ENCODE results near the gene DOCK7. TPM values are rescaled to one million over a fixed set of nuclear protein-coding genes. Genes with fewer than 3 reads are reported as not detected.

DOCK7 gene
- polyA plus RNA-seq, 3 donors: 2.9 to 3.7 (median 3.5) TPM

- no peak overlapping the region for H3K4me3 ChIP-seq (replicated peaks in 1 of 3; ENCODE audit: low read depth in 2 of 3, low read length in 3 of 3)
- Mint-ChIP-seq H3K9me3 (no peaks in the 10 kb centered on the region), H3K4me1 (peaks cover 8% of the 10 kb centered on the region), H3K27ac (no peak overlapping the region), H3K27me3 (ENCODE audit: low read depth in 3 of 3) (peaks cover 0 to 2% (median 0%) of the 10 kb centered on the region in 3 donors), H3K36me3 (no peaks in the 10 kb centered on the region), H3K4me3 (no peak overlapping the region)
- H3K36me3 ChIP-seq (replicated peaks in 1 of 2; ENCODE audit: control insufficient read depth in 1 of 2, insufficient read depth in 2 of 2, low read length in 2 of 2): no peaks in the 10 kb centered on the region
- no peaks in the 10 kb centered on the region for H3K79me2 ChIP-seq (ENCODE audit: insufficient read depth, low read length)
- H2AFZ ChIP-seq (ENCODE audit: insufficient read depth, low read depth, low read length, poor library complexity, severe bottlenecking): no peak overlapping the region
- peaks cover 7 to 11% of the 10 kb centered on the region in 2 donors for H3K4me1 ChIP-seq (ENCODE audit: control insufficient read depth in 1 of 2, insufficient read depth in 2 of 2, low read length in 2 of 2)
- intact Hi-C loops (cut with micrococcal nuclease): no loop called here
- no peak for DNase-seq
- no peaks in the 10 kb centered on the region for H3K27me3 ChIP-seq (ENCODE audit: control insufficient read depth in 2 of 2, insufficient read depth in 2 of 2, low read length in 2 of 2)
- H3K4me2 ChIP-seq (replicated peaks; ENCODE audit: extremely low read depth, low read length, poor library complexity, severe bottlenecking): no peak overlapping the region
- H3K9ac ChIP-seq (ENCODE audit: insufficient read depth, low read length, poor library complexity, severe bottlenecking): no peak overlapping the region
- WGBS (ENCODE audit: insufficient coverage): 100% methylated on average over 1 of the region's 3 CpGs
- H3K27ac ChIP-seq (ENCODE audit: low read depth in 1 of 2, low read length in 2 of 2): no peak overlapping the region
- no peaks in the 10 kb centered on the region for H4K20me1 ChIP-seq (ENCODE audit: insufficient read depth, low read length)
- no peak for TF ChIP-seq CTCF (IDR thresholded peaks at IDR 0.05)
- no peaks in the 10 kb centered on the region for H3K9me3 ChIP-seq (replicated peaks in 1 of 2; ENCODE audit: control insufficient read depth in 1 of 2, insufficient read depth in 1 of 2, low read length in 2 of 2)
Measured at GRCh38 chr1:62712336-62713243, 24.4 kb upstream of the DOCK7 start.

DNA sequence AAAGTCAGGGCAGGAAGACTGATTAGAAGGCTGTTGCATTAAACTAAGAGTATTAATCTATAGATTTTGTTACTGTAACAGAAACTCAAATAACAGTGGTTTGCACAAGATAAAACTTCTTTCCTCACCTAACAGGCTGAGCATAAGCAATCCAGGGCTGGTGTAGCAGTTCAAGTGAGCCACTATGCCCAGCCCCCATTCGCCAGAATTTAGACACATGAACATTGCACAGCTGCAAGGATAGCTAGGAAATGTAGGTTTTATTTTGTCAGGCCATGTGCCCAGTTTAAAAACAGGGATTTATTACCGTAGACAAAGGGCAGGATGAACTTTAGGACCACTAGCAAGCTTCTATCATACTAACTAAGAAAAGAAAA, 19.5 kb upstream of the DOCK7 start:
- H3K36me3 ChIP-seq (replicated peaks in 1 of 2; ENCODE audit: control insufficient read depth in 1 of 2, insufficient read depth in 2 of 2, low read length in 2 of 2): no peaks in the 10 kb centered on the region
- Mint-ChIP-seq H3K4me3 (no peak overlapping the region), H3K4me1 (no peaks in the 10 kb centered on the region), H3K27me3 (ENCODE audit: low read depth in 3 of 3) (peaks cover 0 to 4% (median 2%) of the 10 kb centered on the region in 3 donors), H3K27ac (no peak overlapping the region), H3K36me3 (no peaks in the 10 kb centered on the region), H3K9me3 (peaks cover 2 to 20% (median 8%) of the 10 kb centered on the region in 7 donors)
- no peak for TF ChIP-seq CTCF (IDR thresholded peaks at IDR 0.05)
- H4K20me1 ChIP-seq (ENCODE audit: insufficient read depth, low read length): no peaks in the 10 kb centered on the region
- H3K9ac ChIP-seq (ENCODE audit: insufficient read depth, low read length, poor library complexity, severe bottlenecking): no peak overlapping the region
- H3K79me2 ChIP-seq (ENCODE audit: insufficient read depth, low read length): no peaks in the 10 kb centered on the region
- H3K4me1 ChIP-seq (ENCODE audit: control insufficient read depth in 1 of 2, insufficient read depth in 2 of 2, low read length in 2 of 2): no peaks in the 10 kb centered on the region
- DNase-seq: no peak
- peaks cover 0 to 11% of the 10 kb centered on the region in 2 donors for H3K9me3 ChIP-seq (replicated peaks in 1 of 2; ENCODE audit: control insufficient read depth in 1 of 2, insufficient read depth in 1 of 2, low read length in 2 of 2)
- H3K27ac ChIP-seq (ENCODE audit: low read depth in 1 of 2, low read length in 2 of 2): no peak overlapping the region
- no peak overlapping the region for H3K4me3 ChIP-seq (replicated peaks in 1 of 3; ENCODE audit: low read depth in 2 of 3, low read length in 3 of 3)
- WGBS (ENCODE audit: insufficient coverage): no CpG with 5 or more reads among the region's 2 CpGs
- H3K4me2 ChIP-seq (replicated peaks; ENCODE audit: extremely low read depth, low read length, poor library complexity, severe bottlenecking): no peak overlapping the region
- no peak overlapping the region for H2AFZ ChIP-seq (ENCODE audit: insufficient read depth, low read depth, low read length, poor library complexity, severe bottlenecking)
- H3K27me3 ChIP-seq (ENCODE audit: control insufficient read depth in 2 of 2, insufficient read depth in 2 of 2, low read length in 2 of 2): no peaks in the 10 kb centered on the region
- intact Hi-C loops (cut with micrococcal nuclease): no loop called here

Data from CD14-positive monocyte (primary cell).